Epithelial cell of proximal tubule (primary cell): ENCODE data around the gene GIMAP4. TPM values are rescaled to one million over a fixed set of nuclear protein-coding genes. Genes with fewer than 3 reads are reported as not detected.
"Not testable (repeated sequence)": the region's sequence is repeated elsewhere in the genome, so short reads cannot be mapped to it uniquely, and the experiment has no call there.

Experiments
- DNase-seq: peaks from one replicate; pipeline ENCODE4 v3.0.0-alpha.2; 2011; ENCODE audit warnings: low read depth
- H3K4me3 ChIP-seq: 2 replicates; pipeline ENCODE4 v1.5.1; 2011; ENCODE audit warnings: low read depth, mild to moderate bottlenecking, low read length
- total RNA-seq: library from RNA; depleted of rRNA; stranded (reverse); fragments of >200 nt; gene quantifications from 2 replicates; pipeline ENCODE4 v1.2.3, GENCODE V29; 2015
- TF ChIP-seq, protein P1 (sequence below): conservative IDR thresholded peaks from 2 replicates; pipeline ENCODE4 v1.5.1; 2012; ENCODE audit warnings: low read depth, mild to moderate bottlenecking, low read length

The GIMAP4 gene
- total RNA-seq, 1 donor from 2014 or later = not detected

DNA sequence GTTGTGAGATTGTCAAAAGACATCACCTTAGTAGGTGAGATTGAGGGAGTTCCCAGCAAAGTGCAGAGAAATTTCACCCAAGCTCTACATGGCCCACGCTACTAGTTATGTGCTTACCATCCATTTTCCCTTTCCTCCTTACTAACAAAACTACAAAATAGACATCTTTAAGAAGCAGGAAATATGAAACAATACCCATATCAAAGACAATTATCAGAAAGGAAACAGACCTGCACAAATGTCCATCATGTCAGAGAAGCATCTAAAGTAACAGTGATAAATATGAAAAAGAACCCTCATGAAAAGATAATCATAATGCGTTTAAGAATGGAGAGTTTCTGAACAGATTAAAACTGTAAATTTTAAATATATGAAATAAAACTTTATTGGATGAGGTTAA lies 28.2 kb downstream of the GIMAP4 start:
- H3K4me3 ChIP-seq = no peak overlapping the region
- TF ChIP-seq, protein P1, sequence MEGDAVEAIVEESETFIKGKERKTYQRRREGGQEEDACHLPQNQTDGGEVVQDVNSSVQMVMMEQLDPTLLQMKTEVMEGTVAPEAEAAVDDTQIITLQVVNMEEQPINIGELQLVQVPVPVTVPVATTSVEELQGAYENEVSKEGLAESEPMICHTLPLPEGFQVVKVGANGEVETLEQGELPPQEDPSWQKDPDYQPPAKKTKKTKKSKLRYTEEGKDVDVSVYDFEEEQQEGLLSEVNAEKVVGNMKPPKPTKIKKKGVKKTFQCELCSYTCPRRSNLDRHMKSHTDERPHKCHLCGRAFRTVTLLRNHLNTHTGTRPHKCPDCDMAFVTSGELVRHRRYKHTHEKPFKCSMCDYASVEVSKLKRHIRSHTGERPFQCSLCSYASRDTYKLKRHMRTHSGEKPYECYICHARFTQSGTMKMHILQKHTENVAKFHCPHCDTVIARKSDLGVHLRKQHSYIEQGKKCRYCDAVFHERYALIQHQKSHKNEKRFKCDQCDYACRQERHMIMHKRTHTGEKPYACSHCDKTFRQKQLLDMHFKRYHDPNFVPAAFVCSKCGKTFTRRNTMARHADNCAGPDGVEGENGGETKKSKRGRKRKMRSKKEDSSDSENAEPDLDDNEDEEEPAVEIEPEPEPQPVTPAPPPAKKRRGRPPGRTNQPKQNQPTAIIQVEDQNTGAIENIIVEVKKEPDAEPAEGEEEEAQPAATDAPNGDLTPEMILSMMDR = no peak
- DNase-seq = no peak

DNA sequence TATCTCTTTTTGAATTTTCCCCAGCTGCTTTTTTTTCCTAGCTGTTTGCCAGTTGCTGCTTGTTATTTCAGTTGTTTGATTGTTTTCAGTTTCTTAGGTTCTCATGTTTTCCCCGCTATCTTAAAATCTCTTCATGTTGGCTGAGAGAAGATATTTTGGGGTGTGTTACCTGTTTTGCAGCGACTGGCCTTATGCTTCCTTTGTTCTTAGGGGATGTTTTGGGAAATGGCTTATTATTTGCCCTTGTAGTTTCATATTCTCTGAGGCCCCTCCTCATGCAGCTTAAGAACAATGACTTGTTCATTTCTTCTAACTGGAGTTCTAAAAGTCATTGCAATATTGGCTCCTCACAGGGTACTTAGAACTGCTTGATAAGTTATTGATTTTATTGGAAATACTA lies 36.4 kb downstream of the GIMAP4 start:
- not testable (repeated sequence) for H3K4me3 ChIP-seq, DNase-seq

DNA sequence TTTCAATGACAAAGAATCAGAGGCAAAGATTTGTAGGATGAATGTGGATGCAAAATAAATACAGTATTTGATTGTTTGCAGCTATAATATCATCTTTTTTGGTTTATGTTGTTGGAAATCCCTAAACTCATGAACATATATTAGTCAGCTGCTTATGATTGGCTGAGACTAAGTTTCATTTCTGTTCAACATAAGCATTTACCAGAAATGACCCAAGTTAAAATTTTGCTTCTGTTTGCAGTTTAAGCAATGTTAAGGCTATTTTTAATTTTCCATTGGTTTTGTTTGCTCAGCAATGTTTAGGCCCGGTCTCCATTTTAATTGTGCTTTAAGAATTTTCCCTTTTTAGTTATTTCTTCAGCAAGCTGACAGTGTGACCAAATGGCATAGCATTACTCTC lies 43.0 kb downstream of the GIMAP4 start:
- no peak for DNase-seq
- no peak overlapping the region for H3K4me3 ChIP-seq
- TF ChIP-seq, protein P1 = no peak

DNA sequence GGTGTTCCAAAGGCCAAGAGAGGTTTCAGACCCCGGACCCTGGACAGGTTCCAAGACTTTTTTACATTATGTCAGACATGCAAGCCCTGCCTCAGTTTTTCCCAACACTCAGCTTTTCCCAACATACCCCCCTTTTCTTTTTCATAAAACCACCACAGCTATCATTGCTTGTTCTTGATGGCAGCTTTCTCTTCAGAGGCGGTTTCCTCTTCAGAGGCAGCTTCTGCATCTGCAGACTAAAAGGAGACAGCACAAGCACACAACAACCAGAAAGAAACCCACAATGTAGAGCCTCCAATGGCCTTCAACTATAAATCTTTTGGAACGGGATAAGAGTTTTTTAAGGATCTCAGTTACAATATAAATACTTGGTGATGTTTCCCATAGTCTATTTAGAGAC lies 45.7 kb downstream of the GIMAP4 start:
- DNase-seq = no peak
- H3K4me3 ChIP-seq = no peak overlapping the region
- TF ChIP-seq, protein P1 = no peak

DNA sequence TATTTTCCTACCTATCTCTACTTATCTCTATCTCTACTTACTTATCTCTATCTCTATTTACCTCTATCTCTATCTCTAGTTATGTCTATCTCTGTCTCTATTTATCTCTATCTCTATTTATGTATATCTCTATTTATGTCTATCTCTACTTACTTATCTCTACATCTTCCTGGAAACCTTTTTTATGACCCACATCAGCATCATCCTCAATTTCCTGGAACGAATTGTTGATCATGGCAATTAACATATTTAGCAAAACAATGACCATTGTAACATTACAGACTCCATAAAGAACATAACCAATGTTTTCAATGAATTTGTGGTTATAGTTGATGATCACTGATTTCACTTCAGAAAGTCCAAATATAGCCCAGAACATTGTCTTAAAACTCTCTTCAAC lies 46.7 kb downstream of the GIMAP4 start:
- no peak overlapping the region for H3K4me3 ChIP-seq
- DNase-seq = no peak
- TF ChIP-seq, protein P1 = no peak

DNA sequence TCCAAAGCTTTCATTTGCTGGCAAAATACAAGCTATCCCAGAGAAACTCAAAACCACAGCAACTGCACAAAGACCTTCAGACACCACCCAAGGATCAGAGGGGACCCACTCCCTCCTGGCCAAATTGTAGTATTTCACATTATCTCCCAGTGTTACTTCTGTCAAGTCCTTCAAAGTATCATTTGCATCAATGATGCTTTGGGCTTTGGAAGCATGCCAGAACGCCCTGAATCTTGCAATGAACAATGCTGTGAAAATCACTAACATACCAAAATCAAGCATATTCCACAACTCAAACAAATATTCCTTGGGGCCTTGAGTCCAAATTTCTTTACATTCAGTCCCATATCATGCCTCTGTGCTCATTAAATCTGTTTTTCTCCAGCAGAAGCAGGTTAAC lies 47.2 kb downstream of the GIMAP4 start:
- not testable (repeated sequence) for H3K4me3 ChIP-seq, DNase-seq

DNA sequence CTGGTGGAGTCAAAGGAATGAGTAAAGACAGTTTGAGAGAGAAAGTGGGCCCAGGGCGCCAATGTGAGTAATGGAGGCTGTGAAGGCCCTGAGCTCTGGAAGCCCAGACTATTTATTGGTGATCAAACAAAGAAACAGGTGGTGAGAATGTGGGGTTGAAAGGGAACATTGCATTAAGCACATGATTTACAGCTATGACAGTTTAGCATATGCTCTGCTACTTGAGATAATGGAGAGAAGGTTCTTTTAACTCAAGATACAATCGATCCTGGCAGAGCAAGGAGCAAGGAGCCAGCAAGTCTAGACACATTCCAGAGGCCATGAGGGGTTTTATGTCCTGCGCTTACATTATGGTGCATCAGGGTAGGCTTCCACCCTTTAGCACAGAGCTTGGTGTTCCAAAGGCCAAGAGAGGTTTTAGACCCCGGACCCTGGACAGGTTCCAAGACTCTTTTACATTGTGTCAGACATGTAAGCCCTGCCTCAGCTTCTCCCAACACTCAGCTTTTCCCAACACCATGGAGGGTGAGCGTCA lies 48.1 kb downstream of the GIMAP4 start:
- H3K4me3 ChIP-seq, DNase-seq: not testable (repeated sequence)

DNA sequence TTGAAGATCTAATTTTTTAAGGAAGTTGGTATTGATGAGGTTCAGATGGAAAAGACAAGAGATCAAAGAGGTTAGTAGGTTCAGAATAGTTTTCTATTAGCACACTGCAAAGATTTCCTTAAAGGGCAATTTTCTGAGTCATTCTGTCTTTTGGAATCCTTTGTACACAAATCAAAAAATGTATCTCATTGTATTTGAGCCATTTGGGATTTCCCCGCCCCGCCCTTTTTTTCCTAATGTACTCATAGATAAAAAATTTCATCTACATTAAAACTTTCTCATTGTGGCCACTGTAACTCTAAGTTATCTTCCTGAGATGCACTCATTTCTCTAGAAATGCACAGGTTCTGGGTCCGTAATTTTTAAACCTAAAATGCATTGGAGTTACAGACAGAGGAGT lies 52.9 kb downstream of the GIMAP4 start:
- no peak for DNase-seq
- H3K4me3 ChIP-seq = no peak overlapping the region
- TF ChIP-seq, protein P1 = no peak
